ENCODE data around the gene NFATC2IP.
"Not testable (repeated sequence)": the region's sequence is repeated elsewhere in the genome, so short reads cannot be mapped to it uniquely, and the experiment has no call there.

The NFATC2IP gene

DNA sequence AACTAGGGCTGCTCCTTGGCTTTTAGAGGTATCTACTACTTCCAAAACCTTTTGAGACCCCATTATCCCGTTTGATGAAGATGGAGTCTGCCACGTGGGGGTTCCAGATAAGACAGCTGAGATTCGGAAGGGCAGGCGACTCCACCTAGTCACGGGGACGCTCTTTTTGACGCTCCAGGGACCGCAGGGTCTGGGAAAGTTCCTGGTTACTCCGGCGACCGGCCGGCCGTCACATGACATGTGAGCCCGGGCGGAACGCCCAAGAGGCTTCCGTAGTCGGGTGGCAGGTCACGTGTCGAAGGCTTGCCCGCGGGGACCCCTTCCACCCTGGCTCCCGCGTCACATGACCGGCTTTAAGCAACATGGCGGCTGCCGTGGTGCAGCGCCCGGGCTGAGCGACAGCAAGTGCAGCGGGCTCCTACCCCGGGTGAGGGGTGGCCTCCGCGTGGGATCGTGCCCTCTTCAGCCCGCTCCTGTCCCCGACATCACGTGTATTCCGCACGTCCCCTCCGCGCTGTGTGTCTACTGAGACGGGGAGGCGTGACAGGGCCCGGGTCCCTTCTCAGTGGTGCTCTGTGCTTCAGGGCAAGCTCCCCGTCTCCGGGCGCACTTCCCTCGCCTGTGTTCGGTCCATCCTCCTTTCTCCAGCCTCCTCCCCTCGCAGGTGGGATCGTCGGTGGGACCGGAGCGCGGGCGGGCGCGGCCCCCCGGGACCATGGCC, 23.9 kb downstream of the NFATC2IP start, which contains the start of gene SPNS1:
Gene SPNS1 (plus strand): TSS at position 342 of the 721 bp plus-strand sequence. CDS start 374 bp downstream, at position 716.
- no peak for FAIRE-seq

DNA sequence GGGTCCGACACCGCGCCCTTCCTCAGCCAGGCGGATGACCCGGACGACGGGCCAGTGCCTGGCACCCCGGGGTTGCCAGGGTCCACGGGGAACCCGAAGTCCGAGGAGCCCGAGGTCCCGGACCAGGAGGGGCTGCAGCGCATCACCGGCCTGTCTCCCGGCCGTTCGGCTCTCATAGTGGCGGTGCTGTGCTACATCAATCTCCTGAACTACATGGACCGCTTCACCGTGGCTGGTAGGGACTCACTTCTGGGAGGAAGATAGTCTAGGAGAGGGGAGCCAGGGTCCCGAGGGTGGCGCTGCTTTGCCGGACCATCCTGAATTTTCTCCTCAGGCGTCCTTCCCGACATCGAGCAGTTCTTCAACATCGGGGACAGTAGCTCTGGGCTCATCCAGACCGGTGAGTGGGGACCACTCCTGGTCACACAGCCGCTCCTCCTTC, 24.4 kb downstream of the NFATC2IP start:
- FAIRE-seq, result no peak

DNA sequence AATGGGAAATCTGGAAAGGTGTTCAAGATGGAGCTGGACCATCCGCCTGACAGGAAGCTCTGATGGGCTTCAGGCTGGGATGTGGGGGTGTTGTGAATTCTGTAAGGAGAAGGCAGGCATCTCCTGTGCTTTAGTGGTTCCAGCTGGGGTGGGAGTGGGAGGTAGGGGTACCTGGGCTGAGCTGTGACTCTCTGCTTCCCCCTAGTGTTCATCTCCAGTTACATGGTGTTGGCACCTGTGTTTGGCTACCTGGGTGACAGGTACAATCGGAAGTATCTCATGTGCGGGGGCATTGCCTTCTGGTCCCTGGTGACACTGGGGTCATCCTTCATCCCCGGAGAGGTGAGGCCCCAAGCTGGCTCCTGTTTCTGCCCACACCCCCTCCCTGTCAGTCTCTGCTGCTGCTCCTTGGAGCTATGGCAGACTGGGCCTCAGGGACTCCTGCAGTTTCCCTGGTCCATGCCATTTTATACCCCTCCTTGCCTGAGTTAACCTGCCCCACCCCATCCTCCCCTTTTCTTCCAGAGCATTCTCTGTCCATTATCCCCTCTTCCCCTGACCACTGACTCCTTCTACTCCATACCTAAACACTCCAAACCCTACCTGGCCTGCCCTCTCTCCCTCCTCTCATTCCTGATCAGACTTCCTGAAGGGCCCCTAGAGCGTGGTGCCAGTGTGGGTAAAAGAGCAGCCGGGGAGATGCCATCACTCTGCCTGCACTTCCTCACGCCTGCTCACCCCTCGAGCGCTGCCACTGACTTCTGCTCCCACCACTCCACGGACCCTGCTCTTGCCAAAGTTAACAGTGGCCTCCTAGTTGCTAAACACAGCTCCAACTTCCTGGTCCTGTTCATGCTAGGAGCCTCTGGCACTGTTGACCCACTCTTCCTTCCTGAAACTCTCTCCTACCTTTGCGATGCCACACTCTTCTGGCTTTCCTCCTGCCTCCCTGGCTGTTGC, 27.2 kb downstream of the NFATC2IP start:
- no peak for FAIRE-seq

DNA sequence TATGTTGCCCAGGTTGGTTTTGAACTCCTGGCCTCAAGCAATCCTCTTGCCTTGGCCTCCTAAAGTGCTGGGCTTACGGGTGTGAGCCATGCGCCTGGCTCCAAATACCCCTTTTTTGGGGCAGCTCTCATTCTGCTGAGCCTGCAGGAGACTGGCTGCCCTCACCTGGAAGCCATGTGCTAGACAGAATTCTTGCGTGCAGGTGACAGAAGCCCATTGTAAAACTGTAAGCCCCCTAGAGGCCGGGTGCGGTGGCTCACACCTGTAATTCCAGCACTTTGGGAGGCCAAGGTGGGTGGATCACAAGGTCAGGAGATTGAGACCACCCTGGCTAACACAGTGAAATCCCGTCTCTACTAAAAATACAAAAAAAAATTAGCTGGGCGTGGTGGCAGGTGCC, 29.6 kb downstream of the NFATC2IP start:
- FAIRE-seq, result not testable (repeated sequence)

DNA sequence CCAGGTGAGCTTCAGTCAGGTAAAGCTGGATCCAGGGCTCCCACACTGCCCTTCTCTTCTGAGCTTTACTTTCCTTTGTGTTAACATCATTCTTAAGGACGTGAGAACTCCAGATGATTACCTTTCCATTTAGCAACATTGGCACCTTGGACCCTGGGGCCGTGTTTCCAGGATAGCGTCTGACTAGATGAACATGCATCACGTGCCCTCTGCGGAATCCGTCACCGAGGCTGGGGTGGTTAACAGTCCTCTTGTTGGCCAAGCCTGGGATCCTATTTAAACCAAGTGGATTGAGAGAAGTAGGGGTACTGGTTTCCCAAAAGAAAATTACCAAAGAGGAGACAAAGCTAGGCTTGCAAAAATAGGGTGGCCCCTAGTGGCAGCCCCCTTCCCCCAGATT, 30.2 kb downstream of the NFATC2IP start:
- FAIRE-seq, result no peak

DNA sequence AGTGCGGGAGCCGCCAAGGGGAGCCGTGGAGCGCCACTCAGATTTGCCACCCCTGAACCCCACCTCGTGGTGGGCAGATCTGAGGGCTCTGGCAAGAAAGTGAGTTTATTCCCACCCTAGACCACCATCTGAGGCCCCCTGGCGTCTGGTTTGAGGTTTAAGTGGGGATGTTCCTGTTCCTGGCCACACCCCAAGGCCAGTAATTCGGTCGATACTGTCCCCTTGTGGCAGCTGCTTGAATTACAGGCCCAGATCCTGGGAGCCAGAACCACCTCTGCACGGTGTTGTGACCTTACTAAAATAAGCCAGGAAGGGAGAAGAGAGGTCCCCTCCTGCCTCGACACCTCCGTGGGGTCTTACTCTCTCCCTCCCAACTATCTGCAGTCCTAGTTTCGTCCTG, 30.8 kb downstream of the NFATC2IP start:
- no peak for FAIRE-seq

DNA sequence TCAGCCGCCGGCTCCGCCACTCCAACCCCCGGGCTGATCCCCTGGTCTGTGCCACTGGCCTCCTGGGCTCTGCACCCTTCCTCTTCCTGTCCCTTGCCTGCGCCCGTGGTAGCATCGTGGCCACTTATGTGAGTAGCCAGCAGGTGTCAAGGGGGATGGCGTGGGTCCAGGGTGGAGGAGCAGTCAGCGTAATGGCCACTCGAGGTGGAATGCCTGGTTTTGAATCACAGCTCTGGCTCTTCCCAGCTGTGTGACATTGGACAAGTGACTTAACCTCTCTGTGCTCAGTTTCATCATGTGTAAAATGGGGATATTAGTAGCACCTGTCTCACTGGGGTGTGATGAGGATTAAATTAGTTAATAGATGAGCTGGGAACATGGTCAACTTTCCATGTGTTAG, 31.7 kb downstream of the NFATC2IP start:
- FAIRE-seq, result no peak

DNA sequence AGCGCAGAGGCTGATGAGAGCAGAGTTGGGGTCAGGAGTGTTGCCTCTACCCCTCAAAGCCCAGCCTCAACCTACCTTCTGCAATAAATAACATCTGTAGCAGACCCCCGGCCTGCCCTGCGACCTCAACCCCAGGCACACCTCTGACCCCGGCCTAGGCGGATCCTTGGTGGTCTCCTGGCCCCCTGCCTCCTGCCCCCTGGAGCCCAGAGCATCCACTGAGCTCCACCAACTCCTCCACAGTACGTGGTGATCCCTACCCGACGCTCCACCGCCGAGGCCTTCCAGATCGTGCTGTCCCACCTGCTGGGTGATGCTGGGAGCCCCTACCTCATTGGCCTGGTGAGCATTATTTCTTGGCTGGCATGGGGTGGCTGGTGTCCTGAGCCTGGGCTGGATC, 32.2 kb downstream of the NFATC2IP start:
- no peak for FAIRE-seq

DNA sequence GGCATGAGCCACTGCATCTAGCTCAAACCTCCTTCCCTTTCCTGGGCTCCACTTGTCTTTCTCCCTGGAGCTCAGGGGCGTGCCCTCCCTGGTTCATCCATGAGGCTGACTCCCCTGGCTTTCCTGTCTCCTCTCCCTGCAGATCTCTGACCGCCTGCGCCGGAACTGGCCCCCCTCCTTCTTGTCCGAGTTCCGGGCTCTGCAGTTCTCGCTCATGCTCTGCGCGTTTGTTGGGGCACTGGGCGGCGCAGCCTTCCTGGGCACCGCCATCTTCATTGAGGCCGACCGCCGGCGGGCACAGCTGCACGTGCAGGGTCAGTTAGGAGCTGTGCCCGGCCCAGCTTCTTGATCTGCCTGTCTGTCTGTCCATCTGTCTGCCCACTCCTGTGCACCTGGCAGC, 32.9 kb downstream of the NFATC2IP start:
- FAIRE-seq, result no peak

DNA sequence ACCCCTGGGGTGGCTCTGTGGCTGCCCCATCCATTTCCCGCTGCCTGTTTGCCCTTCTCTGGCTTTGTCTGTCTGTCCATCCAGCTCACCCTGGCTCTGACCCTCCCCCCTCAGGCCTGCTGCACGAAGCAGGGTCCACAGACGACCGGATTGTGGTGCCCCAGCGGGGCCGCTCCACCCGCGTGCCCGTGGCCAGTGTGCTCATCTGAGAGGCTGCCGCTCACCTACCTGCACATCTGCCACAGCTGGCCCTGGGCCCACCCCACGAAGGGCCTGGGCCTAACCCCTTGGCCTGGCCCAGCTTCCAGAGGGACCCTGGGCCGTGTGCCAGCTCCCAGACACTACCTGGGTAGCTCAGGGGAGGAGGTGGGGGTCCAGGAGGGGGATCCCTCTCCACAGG, 33.4 kb downstream of the NFATC2IP start:
- FAIRE-seq, result no peak

DNA sequence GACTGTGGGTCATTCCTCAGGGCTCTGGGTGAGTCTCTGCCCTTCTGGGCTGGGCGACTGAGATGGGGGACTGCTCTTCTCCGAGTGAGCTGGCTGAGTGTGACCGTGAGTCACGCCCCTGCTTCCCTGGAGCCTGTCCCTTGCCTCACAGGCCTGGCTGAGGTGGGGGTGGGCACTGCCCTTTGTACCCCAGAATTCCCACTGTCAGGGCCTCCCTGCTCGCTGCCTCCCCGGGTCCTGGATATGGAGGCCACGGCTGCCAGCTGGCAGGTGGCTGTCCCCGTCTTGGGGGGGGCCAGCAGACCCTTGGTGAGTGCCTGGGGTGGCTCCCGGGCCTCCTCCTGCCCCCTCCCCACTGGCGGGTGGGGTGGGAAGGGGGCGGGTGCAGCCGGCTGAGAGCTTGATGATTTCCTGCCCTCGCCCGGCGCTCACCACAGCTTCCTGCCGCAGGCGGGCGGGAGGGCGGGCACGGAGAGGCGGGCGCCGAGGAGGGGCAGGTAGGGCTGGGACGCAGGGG, 33.9 kb downstream of the NFATC2IP start, which contains the start of gene LAT:
Gene LAT (plus strand): TSS at position 434 of the 517 bp plus-strand sequence. CDS start 366 bp downstream, outside the sequence.
- no peak for FAIRE-seq

DNA sequence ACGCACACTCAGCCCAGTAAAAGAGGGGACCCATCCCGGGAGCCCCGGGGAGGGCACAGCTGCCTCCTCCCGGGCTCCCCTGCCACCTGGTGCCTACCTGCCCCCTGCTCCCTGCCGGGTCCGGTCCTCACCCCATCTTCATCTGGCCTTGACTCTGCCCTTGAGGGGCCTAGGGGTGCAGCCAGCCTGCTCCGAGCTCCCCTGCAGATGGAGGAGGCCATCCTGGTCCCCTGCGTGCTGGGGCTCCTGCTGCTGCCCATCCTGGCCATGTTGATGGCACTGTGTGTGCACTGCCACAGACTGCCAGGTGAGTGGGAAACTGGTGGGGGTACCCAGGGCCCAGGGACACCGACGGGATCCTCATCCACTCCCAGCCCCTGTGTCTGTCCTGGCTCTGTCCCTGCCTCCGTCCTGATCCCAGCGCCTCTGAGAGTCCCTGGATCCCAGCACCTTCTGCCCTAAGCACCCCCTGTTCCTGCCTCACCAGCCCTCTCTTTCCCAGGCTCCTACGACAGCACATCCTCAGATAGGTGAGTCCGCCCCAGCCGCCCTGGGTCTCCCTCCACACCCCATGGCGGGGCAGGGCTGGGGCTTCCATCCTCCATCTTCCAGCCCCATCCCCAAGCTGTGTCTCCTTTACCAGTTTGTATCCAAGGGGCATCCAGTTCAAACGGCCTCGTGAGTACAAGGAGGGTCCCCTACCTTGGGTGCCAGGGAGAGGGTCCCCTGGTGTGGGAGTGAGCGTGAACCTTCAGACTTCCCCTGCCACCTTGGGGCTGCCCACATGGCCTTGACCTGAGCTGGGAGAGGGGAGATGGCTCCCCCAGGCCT, 34.7 kb downstream of the NFATC2IP start:
- no peak for FAIRE-seq

DNA sequence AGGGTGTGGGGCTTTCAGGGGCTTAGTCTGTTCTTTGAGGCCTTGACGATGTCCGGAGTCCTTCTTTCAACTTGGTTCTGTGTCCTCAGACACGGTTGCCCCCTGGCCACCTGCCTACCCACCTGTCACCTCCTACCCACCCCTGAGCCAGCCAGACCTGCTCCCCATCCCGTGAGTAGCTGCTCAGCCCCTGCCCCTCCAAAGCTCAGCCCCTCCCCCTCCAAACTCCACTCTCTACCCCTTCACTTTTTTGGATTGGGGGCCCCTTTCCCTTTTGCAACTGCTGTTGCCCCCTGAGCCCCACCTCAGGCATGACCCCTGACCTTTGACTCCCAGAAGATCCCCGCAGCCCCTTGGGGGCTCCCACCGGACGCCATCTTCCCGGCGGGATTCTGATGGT, 35.3 kb downstream of the NFATC2IP start:
- FAIRE-seq, result no peak

DNA sequence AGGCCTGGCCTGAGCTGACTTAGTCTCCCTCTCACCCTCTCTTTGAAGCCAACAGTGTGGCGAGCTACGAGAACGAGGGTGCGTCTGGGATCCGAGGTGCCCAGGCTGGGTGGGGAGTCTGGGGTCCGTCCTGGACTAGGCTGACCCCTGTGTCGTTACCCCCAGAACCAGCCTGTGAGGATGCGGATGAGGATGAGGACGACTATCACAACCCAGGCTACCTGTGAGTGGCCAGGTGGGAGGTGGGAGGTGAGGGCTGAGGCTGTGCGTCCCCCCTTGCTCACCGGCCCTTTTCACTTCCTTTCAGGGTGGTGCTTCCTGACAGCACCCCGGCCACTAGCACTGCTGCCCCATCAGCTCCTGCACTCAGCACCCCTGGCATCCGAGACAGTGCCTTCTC, 35.8 kb downstream of the NFATC2IP start:
- FAIRE-seq, result no peak

DNA sequence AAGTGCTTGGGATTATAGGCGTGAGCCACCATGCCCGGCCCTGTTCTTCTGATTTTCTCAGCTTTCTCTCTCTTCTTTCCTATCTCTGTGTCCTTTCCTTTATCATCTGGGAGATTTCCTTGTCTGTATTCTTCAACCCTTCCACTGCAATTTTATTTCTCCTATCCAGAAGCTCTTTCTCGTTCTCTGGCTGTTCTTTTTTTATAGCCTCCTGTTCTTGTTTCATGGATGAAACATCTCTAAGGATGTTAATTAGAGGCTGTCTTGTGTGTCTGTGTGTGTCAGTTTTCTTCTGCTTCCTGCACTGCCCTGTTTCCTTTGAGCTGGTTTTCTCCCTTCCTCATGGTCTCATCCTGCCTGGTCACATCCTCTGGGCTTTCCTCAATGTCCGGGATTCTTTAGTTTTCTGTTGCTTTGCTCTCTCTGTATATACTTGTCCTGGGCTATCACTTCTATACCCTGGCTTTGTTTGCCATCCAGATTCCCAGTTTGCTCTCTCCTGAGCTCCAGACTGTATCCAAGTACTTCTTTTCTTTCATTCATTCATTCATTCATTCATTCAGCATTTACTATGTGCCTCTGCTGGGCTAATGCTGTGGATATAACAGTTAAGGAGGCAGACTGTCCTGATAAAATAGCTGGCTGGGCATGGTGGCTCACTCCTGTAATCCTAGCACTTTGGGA, 36.6 kb downstream of the NFATC2IP start:
- no peak for FAIRE-seq

DNA sequence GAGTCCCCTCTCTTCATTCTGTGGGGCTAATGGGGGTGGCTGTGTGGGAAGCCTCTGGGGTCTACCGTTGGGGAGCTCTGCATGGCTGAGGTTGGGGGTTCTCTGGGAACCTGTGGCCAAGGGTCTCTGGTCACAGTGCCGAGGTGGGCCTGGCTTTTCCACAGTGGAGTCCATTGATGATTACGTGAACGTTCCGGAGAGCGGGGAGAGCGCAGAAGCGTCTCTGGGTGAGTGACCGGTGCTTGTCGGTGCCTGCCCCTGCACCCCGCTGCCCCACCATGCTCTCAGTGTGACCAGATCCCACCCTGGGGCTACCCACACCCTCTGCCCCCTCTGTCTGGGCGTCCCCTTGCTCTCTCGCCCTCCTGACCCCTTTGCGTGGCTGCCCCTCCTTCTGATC, 38.6 kb downstream of the NFATC2IP start:
- FAIRE-seq, result no peak

DNA sequence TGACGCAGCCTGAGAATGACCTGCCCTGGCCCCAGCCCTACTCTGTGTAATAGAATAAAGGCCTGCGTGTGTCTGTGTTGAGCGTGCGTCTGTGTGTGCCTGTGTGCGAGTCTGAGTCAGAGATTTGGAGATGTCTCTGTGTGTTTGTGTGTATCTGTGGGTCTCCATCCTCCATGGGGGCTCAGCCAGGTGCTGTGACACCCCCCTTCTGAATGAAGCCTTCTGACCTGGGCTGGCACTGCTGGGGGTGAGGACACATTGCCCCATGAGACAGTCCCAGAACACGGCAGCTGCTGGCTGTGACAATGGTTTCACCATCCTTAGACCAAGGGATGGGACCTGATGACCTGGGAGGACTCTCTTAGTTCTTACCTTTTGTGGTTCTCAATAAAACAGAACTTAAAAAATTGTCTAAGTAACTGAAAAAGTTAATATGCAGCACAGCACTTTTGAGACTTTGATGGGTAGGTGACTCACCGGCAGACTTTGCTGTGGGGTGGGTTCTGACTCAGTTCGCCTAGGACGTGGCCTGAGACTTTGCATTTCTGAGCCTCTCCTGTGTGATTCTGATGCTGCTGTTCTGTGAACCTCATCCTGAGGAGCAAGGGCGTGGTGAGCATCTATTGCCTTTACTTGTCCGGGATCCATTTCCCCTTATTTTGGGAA, 39.8 kb downstream of the NFATC2IP start:
- no peak for FAIRE-seq

DNA sequence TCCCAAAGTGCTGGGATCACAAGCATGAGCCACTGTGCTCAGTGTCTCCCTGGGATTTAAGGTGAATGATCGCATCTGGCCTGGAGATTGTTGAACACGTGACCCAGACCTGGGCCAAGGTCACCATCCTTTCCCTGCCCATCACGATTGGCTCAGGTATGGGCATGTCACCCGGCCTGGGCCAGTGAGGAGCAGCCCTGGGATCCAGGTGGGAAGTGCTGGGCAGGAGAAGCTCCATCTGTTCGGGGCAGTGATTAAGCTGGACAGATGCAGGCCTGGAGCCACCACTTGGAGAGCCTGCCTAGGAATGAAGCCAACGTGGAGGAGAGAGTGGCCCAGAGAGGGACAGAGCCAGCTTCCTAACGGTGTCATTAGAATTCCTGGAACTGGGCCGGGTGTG, 41.0 kb downstream of the NFATC2IP start:
- no peak for FAIRE-seq

DNA sequence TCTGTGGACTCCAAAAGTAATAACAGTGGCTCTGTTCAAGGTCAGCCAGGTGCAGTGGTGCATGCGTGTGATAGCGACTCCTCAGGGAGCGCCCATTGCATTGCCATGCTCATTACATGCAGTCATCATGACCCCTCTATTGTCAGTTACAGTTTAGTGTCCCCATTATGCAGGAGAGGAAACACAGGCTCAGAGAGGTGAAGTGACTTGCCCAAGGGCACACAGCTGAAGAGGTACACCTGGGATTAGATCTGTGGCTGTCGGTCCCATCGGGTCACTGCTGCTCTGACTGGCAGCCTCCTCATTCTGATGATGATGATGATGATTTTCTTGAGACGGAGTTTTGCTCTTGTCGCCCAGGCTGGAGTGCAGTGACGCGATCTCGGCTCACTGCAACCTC, 41.8 kb downstream of the NFATC2IP start:
- FAIRE-seq, result no peak

DNA sequence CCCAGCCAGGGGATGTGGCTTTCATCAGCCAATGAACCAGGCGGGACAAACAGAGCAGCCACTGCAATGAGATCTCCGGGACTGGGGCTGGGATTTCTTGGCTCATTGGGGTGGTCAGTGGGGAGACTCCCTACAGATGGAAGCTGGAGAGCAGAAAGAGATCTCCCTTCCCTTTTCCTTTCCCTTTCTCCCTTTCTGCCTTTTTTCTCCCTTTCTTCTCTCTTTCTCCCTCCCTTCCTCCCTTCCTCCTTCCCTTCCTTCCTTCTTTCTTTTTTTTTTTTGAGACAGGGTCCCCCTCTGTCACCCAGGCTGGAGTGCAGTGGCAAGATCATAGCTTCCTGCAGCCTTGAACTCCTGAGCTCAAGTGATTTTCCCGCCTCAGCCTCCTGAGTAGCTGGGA, 48.1 kb downstream of the NFATC2IP start:
- no peak for FAIRE-seq

DNA sequence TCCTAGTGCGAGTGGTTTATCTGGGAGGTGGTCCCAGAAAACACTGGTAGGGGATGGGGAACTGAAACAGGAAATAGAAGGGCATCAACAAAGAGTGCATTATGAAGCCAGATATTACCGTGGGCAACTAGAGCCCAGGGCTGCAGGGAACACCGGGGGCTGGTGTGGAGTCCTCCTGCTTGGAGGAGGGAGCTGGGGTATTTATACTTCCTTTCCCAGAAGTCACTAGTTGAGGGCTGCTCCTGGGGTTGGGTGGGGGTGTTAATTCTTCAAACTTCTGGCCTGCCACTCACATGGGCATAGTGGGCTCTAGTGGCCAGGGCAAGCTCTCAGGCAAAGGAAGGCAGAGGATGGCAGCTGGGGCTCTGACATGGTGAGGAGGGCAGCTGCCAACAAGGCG, 48.8 kb downstream of the NFATC2IP start:
- no peak for FAIRE-seq

Data from colon (tissue), 2 donors.